Measurements from ENCODE around the gene MARCHF10.

MARCHF10 gene

GRCh38 chr17:62655656-62656055 is 152.5 kb downstream of the MARCHF10 start:
- no peak for DNase-seq

DNA sequence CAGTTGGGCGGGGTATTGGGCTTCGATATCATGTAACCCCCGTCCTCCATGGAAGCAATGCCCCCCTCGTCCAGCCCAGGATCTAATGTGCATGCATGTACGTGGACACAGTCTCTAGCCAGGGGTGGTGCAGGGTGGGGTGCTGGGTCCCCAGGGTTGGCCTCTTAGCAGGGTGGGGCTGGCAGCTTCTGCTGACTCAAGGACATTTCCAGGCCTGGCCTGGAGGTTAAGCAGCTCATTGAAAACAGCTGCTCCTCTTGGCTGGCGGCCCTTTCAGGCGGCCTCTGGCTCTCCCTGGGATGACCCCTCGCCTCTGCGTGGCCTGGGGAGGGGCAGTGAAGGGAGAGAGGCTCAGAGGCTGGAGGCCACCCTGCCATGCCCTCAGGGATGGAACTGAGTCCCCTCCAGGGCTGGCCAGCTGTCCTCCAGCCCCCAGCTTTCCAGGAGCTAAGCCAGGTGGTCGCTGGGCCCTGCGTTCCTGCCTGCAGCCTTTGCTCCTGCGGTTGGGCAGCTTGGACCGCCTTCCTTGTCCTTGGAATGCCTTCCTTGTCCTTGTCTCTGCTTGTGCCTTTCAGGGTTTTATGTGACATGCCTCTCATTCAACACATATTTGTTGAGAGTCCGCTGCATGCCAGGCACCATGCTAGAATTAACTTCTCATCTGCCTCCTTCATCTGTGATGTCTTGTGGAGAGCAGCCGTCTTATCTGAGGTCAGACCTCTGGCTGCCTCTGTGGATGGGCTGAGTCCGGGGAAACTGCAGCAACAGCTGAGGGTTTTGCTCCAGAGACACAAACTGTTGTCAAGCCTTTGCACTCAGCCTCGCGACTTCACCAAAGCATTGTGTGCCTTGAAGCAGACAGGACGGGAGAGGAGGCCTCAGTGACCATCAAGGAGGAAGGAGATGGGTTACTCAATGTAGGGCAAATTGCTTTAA is 154.0 kb downstream of the MARCHF10 start:
- no peak for DNase-seq

DNA sequence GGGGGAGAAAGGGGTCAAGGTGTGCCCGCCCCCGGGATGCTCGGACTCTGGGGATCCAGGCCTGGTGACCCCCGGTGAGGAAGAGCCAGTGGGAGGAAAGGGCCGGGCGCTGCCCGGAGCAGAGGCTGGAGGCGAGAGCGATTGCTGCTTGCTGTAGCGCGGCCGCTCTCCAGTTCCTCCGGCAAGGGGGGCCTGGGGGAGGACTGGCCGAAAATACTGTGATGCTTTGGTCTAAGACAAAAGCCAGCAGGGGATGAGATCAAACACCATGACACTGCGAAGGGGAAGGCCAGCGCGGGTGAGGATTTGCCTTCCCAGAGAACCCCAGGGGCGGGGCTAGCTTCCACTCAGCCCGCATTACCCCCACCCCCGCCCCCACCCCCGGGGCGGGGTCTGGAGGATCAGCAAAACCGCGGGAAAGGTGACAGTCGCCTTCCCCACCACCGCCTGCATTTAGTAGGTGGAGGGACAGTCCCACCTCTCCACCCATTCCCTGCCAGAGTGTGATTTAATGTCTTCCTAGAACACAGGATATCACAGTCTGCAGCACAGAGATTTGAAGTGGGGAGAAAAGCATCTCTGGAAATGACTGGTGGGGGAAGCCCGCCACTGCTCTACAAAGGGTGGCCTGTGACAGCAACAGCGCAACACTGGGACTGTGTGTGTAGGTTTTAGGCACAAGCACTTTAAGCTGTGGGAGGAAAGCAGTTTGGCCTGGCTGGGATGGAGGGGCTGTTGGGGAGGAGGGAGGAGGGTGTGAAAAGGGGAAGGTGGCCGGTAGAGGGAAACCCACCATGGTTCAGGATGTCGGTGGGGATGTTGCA is 154.9 kb downstream of the MARCHF10 start:
- DNase-seq, result peak; percentile 80

- peak; percentile 86 for DNase-seq
Measured at GRCh38 chr17:62652251-62653001, 155.7 kb downstream of the MARCHF10 start.
